GM19438 (cell line): ENCODE results near the gene CEP112.

Experiments used
- ATAC-seq: cut with Tn5 transposase; IDR thresholded peaks from one replicate; pipeline ENCODE4 v1.9.1; 2021; ENCODE audit warnings: low read depth; ENCODE audit not compliant: unreplicated experiment

CEP112 gene

GRCh38 chr17:65627891-65628643 is 563.9 kb downstream of the CEP112 start:
- ATAC-seq = no peak

- ATAC-seq = no peak
Observed at GRCh38 chr17:65627108-65627507, 564.8 kb downstream of the CEP112 start.

- no peak for ATAC-seq
Observed at GRCh38 chr17:65626451-65626850, 565.5 kb downstream of the CEP112 start.

GRCh38 chr17:65618516-65618915 is 573.4 kb downstream of the CEP112 start:
- no peak for ATAC-seq

GRCh38 chr17:65617496-65617895 is 574.4 kb downstream of the CEP112 start:
- ATAC-seq = no peak

GRCh38 chr17:65609749-65610148 is 582.2 kb downstream of the CEP112 start:
- no peak for ATAC-seq

- no peak for ATAC-seq
Observed at GRCh38 chr17:65609286-65609685, 582.6 kb downstream of the CEP112 start.

GRCh38 chr17:65604070-65604469 is 587.9 kb downstream of the CEP112 start:
- no peak for ATAC-seq

GRCh38 chr17:65601881-65602280 is 590.1 kb downstream of the CEP112 start:
- no peak for ATAC-seq

GRCh38 chr17:65601145-65601544 is 590.8 kb downstream of the CEP112 start:
- ATAC-seq = no peak

GRCh38 chr17:65600518-65600917 is 591.4 kb downstream of the CEP112 start:
- ATAC-seq = no peak

GRCh38 chr17:65599650-65600049 is 592.3 kb downstream of the CEP112 start:
- ATAC-seq = no peak

- ATAC-seq = no peak
Observed at GRCh38 chr17:65598746-65599145, 593.2 kb downstream of the CEP112 start.

GRCh38 chr17:65595071-65595656 is 596.8 kb downstream of the CEP112 start:
- ATAC-seq = no peak

GRCh38 chr17:65593855-65594845 is 597.8 kb downstream of the CEP112 start:
- ATAC-seq = no peak

- ATAC-seq = no peak
Observed at GRCh38 chr17:65593092-65593854, 598.7 kb downstream of the CEP112 start.

GRCh38 chr17:65592125-65592965 is 599.6 kb downstream of the CEP112 start:
- no peak for ATAC-seq

GRCh38 chr17:65589321-65589720 is 602.6 kb downstream of the CEP112 start:
- no peak for ATAC-seq

- ATAC-seq = no peak
Observed at GRCh38 chr17:65588181-65588808, 603.6 kb downstream of the CEP112 start.
